ENCODE data around the gene ZMIZ1.

The ZMIZ1 gene, protein sequence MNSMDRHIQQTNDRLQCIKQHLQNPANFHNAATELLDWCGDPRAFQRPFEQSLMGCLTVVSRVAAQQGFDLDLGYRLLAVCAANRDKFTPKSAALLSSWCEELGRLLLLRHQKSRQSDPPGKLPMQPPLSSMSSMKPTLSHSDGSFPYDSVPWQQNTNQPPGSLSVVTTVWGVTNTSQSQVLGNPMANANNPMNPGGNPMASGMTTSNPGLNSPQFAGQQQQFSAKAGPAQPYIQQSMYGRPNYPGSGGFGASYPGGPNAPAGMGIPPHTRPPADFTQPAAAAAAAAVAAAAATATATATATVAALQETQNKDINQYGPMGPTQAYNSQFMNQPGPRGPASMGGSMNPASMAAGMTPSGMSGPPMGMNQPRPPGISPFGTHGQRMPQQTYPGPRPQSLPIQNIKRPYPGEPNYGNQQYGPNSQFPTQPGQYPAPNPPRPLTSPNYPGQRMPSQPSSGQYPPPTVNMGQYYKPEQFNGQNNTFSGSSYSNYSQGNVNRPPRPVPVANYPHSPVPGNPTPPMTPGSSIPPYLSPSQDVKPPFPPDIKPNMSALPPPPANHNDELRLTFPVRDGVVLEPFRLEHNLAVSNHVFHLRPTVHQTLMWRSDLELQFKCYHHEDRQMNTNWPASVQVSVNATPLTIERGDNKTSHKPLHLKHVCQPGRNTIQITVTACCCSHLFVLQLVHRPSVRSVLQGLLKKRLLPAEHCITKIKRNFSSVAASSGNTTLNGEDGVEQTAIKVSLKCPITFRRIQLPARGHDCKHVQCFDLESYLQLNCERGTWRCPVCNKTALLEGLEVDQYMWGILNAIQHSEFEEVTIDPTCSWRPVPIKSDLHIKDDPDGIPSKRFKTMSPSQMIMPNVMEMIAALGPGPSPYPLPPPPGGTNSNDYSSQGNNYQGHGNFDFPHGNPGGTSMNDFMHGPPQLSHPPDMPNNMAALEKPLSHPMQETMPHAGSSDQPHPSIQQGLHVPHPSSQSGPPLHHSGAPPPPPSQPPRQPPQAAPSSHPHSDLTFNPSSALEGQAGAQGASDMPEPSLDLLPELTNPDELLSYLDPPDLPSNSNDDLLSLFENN

DNA sequence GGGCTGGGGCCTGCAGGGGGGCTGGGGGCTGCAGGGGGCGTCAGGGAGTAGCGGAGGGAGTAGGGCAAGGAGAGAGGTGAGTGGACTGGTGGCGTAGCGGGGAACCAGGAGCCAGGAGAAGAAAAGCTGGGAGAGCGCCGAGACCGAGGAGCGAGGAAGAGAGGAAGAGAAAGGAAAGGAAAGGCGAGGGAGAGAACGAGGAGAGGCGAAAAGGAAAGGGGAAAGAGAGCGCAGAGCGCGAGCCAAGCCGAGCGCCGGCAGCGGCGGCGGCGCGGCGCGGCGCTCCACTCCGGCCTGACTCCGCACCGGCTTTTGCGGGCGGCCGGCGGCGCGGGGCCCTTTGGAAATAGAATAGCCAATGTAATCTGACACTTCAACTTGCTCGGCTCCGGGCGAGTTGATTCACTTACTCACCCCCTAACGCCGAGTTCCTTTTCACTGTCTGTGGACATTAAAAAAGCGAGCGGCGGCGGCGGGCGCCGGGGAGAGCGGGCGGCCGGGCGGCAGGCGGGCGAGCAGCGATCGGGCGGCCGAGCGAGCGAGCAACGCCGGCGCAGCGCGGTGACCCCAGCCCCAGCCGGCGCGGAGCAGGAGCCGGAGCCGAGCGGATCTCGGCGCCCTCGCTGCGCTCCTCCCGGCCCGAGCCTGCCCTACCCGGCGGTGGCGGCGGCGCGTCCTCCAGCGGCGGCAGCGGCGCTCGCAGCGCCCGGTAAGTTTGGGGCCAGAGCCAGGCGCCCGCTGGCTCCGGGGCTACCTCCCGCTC is at the start of gene ZMIZ1:
ZMIZ1 (plus strand) TSS at position 405 of the 763 bp plus-strand sequence. CDS start 132,667 bp downstream, outside the sequence.
- DNase-seq, result peak; percentile 86

- no peak for DNase-seq
Observed at GRCh38 chr10:79019441-79020014, 49.2 kb upstream of the ZMIZ1 start.

DNA sequence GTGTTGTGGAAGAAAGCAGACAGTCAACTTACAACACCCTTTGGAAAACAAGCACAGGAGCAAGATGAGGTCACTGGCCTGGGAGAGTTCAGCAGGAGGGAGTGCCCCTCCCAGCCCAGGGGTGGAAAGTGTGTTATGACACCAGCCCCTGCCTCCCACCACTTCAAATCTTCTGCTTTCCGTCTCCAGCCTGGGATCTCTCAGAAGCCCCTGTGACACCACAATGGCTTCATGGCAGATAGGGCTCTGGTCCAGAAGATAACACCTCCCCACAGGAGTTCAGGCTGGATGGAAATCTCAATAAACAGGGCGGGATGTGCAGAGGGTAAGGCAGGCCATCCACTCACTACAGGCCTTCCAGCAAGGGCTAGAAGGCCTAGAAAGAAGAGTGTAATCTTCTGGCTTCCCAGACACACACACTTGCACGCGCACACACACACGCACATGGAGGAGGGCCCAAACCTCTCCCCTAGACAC is 48.7 kb upstream of the ZMIZ1 start:
- peak; percentile 67 for DNase-seq

- no peak for DNase-seq
Observed at GRCh38 chr10:79020605-79021004, 48.2 kb upstream of the ZMIZ1 start.

DNA sequence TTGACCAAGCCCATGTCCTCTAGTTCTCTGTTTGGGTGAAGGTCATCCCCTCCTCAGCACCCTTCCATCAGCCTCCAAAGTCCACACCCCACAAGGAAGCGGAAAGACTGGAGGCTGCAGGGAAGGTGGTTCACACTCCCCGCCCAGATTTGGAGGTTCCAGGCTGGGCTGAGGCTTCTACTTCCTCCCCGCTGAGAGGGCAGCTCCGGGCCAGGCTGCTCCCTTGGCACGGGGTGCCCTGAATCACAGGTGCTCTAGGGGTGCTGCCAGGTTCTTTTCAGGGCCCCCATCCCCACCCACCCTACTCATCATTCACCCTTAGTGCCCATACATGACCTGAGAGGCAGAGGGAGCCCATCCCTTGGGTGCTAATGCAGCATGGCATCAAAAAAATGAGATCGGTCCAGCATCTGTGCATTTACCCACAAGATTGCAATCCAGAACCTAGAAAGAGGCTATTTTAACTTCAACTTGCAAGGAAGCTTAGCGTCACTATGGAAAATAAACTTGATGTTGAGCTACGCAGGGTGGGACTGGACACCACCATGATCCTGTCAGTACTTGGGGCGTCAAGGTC is 47.3 kb upstream of the ZMIZ1 start:
- no peak for DNase-seq

- no peak for DNase-seq
Observed at GRCh38 chr10:79021948-79022499, 46.7 kb upstream of the ZMIZ1 start.

- no peak for DNase-seq
Observed at GRCh38 chr10:79022565-79023230, 46.1 kb upstream of the ZMIZ1 start.

- DNase-seq, result no peak
Observed at GRCh38 chr10:79023240-79024162, 45.3 kb upstream of the ZMIZ1 start.

DNA sequence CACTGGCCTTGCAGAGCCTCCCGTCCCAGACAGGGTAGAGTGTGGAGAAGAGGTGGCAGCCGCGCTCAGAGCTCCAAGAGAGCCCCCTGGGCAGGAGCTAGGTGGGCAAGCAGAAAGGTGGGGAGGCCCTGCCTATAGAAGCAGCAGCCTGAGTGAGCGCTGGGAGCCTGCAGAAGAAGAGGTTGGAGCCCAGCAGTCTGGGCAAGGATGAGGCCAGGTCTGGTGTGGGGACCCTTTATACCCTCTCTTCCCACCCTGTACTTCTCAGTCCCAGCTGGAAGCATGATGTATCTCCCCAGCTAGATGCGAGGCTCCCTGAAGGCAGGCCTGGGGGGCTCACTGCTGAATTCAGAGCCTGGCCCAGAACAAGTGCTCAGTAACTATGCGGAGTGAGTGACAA is 44.5 kb upstream of the ZMIZ1 start:
- no peak for DNase-seq

- DNase-seq, result no peak
Observed at GRCh38 chr10:79024720-79025198, 44.0 kb upstream of the ZMIZ1 start.

GRCh38 chr10:79025199-79025832 is 43.5 kb upstream of the ZMIZ1 start:
- DNase-seq, result no peak

DNA sequence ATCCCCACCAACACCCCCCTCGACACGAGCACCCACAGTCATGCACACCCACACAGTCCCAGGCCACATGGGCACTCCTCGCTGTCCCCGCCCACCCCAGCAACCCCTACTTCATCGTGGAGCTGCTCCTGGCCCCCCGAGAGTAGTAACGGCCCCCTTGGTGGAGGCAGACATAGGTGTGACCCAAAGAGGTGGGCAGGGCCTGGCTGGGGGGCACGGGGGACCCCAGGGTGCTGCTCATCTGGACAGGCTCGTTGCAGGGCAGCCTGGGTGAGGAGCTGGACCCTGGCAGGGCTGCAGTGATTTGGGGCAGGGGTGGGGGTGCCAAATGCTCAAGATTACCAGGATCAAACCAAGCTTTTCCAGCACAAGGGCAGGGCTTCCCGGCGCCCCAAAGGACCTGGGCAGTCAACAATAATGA is 42.4 kb upstream of the ZMIZ1 start:
- DNase-seq, result no peak

GRCh38 chr10:79026806-79027146 is 42.0 kb upstream of the ZMIZ1 start:
- no peak for DNase-seq

DNA sequence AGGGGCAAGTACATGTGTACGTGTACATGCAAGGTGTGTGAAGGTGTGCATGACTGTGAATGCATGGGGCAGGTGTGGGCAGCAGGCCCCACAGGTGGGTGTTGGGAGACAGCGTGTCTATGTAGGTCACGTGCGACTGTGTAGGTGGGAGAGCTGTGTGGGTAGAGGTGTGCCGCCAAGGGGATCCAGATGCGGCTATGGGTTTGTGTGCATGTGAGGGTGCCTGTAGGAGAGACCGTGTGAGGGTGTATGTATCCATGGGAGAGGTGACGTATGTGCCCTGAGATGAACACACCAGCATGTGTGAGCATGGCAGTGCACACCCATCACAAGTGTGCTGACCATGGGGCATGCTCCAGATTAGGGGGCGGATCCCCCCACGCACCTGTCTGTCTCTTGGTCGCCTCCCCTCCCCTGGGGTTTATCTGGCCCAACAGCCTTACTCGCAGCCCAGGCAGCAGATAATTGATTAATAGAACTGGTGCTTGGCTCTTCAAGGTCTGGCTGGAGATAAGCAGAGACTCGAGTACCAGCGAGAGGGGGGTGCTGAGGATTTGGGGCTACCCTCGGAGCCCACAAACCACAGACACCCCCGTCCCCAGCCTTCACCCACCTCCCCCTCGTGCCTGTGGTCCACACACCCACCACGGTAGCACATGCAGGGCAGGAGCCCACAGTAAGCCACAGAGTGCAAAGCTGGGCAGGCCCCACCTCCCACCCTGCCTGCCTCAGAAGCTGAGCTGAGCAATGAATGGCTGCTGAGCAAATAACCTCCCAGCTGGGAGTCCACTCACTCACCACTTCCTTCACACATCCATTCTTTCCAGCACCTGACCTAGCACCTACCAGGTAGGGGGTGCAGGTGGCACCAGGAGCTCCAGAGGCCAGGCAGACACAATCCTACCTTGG is 41.4 kb upstream of the ZMIZ1 start:
- DNase-seq, result no peak

DNA sequence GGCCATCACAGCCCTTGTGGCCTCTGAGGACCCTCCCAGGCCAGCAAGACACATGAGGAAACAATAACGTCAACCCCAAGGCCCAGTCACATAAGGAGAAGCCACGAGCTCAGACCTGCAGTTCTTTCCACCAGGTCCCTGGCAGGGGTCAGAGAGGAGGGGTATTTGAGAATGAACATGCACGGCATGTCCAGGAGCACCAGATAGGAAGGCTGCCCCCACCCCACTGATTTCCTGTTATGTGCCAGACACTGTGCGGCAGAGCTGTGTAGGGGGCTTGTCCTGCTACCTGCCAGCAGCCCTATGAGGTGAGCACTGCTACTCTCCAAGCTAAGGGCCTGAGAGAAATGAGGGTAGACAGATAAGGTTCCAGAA is 40.7 kb upstream of the ZMIZ1 start:
- DNase-seq, result no peak

DNA sequence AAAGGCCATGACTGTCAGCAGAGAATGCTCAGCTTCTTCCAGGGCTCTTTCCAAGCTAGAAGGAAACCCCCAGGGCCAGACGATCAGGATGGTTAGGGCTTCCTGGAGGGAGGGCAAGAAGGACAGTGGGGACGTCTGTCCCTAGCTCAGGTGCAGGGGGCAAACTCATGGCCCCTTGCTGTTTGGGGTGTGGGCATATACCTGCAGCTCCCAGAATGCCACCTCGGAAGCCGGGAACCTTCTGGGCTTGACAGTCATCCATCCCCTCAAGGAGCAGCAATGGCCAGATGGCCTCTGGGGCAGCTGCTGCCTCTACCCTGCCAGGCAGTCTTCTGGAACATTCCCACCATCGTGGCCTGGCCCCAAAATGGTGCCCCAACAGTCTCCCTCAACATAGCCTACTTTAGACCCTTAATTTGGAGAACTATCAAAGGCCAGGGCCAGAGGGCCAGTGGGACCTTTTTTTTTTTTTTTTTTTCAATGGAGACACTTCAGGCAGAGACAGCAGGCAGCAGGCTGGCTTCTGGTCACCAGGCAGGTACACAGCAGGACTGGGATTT is 40.2 kb upstream of the ZMIZ1 start:
- DNase-seq, result no peak

- no peak for DNase-seq
Observed at GRCh38 chr10:79029478-79030390, 39.0 kb upstream of the ZMIZ1 start.
